Neural progenitor cell (in vitro differentiated cells): Measurements from ENCODE around the gene SMDT1.
"Not testable (repeated sequence)": the region's sequence is repeated elsewhere in the genome, so short reads cannot be mapped to it uniquely, and the experiment has no call there.

Experiments
- CTCF ChIP-seq: fragments of 200-600 bp; sonication (generic); IDR thresholded peaks from 2 replicates; pipeline ENCODE4 v1.5.1; 2017; ENCODE audit warnings: antibody characterized with exemption, mild to moderate bottlenecking
- EZH2 ChIP-seq: fragments of 200-600 bp; sonication (generic); IDR thresholded peaks from 2 replicates; pipeline ENCODE4 v1.6.1; 2017; ENCODE audit warnings: antibody characterized with exemption, mild to moderate bottlenecking, moderate library complexity

GRCh38 chr22:42128776-42129694 is 49.5 kb downstream of the SMDT1 start:
- not testable (repeated sequence) for TF ChIP-seq CTCF, EZH2
